NB4 (cell line): ENCODE data around the gene SNAP25.

ENCODE experiments used
- DNase-seq: peaks from one replicate; pipeline ENCODE4 v3.0.0; 2010; ENCODE audit warnings: low read depth
- H3K4me3 ChIP-seq: one replicate; pipeline ENCODE4 v1.5.1; 2011; ENCODE audit warnings: mild to moderate bottlenecking, low read depth, low read length, moderate library complexity
- CTCF ChIP-seq: IDR thresholded peaks from one replicate; pipeline ENCODE4 v1.5.1; 2012; ENCODE audit warnings: low read depth, low read length
- MAX ChIP-seq: IDR thresholded peaks from 2 replicates; pipeline ENCODE4 v1.6.1; 2011; ENCODE audit warnings: low read depth, low read length
- MYC ChIP-seq: IDR thresholded peaks from 2 replicates; pipeline ENCODE4 v1.6.1; 2011; ENCODE audit warnings: low read depth, low read length
- POLR2A ChIP-seq: IDR thresholded peaks from 2 replicates; pipeline ENCODE4 v1.6.1; 2011; ENCODE audit warnings: mild to moderate bottlenecking; ENCODE audit not compliant: insufficient read length; ENCODE audit errors: extremely low read depth

Gene SNAP25

GRCh38 chr20:10185741-10186558 lies 32.7 kb upstream of the SNAP25 start:
- H3K4me3 ChIP-seq, result no peak overlapping the region
- DNase-seq, result no peak
- TF ChIP-seq CTCF (no peak), MYC (no peak), MAX (no peak), POLR2A (no peak)

GRCh38 chr20:10190456-10190855 lies 28.2 kb upstream of the SNAP25 start:
- DNase-seq, result no peak

GRCh38 chr20:10192171-10192570 lies 26.5 kb upstream of the SNAP25 start:
- no peak for DNase-seq
- H3K4me3 ChIP-seq, result no peak overlapping the region
- no peak for TF ChIP-seq CTCF
- TF ChIP-seq MAX, result no peak
- TF ChIP-seq MYC, result no peak
- TF ChIP-seq POLR2A, result no peak

More at GRCh38 chr20:10190456-10190855, 28.2 kb upstream of the SNAP25 start:
- TF ChIP-seq POLR2A, result no peak
- no peak for TF ChIP-seq MAX
- no peak for TF ChIP-seq CTCF
- no peak for TF ChIP-seq MYC
- H3K4me3 ChIP-seq, result no peak overlapping the region

- no peak for DNase-seq
- H3K4me3 ChIP-seq, result no peak overlapping the region
- TF ChIP-seq CTCF, result no peak
- no peak for TF ChIP-seq POLR2A
- TF ChIP-seq MYC, result no peak
- no peak for TF ChIP-seq MAX
Measured at GRCh38 chr20:10194166-10194565, 24.5 kb upstream of the SNAP25 start.

GRCh38 chr20:10200330-10200729 lies 18.3 kb upstream of the SNAP25 start:
- H3K4me3 ChIP-seq, result no peak overlapping the region
- no peak for DNase-seq
- TF ChIP-seq MAX (no peak), CTCF (no peak), MYC (no peak), POLR2A (no peak)
